Stomach (tissue), 4 donors: ENCODE results near the gene HDHD2.

Source experiments
- POLR2A ChIP-seq, 4 donors: fragments of 450-650 bp; IDR thresholded peaks; one replicate each; pipeline ENCODE4 v1.6.1; 2016; ENCODE audit warnings: antibody characterized with exemption in 4 of 4, control low read depth in 2 of 4, mild to moderate bottlenecking in 1 of 4, moderate library complexity in 1 of 4
- POLR2AphosphoS5 ChIP-seq, 3 donors: sonication (generic); formaldehyde crosslinking; IDR thresholded peaks; one replicate each; pipeline ENCODE4 v1.6.1; 2016; ENCODE audit warnings: antibody characterized with exemption in 3 of 3
- TF ChIP-seq, protein P1 (sequence below), 7 experiments: fragments of 450-650 bp in 4 of 7; fragments of 200-600 bp in 3 of 7; sonication (generic) in 3 of 7; IDR thresholded peaks; one replicate each; pipeline ENCODE4 v1.5.1; 2016 to 2019; ENCODE audit warnings: antibody characterized with exemption in 7 of 7, control low read depth in 2 of 7, mild to moderate bottlenecking in 1 of 7

- TF ChIP-seq, protein P1, sequence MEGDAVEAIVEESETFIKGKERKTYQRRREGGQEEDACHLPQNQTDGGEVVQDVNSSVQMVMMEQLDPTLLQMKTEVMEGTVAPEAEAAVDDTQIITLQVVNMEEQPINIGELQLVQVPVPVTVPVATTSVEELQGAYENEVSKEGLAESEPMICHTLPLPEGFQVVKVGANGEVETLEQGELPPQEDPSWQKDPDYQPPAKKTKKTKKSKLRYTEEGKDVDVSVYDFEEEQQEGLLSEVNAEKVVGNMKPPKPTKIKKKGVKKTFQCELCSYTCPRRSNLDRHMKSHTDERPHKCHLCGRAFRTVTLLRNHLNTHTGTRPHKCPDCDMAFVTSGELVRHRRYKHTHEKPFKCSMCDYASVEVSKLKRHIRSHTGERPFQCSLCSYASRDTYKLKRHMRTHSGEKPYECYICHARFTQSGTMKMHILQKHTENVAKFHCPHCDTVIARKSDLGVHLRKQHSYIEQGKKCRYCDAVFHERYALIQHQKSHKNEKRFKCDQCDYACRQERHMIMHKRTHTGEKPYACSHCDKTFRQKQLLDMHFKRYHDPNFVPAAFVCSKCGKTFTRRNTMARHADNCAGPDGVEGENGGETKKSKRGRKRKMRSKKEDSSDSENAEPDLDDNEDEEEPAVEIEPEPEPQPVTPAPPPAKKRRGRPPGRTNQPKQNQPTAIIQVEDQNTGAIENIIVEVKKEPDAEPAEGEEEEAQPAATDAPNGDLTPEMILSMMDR (IDR thresholded peaks at IDR 0.05): no peak
- no peak for TF ChIP-seq POLR2AphosphoS5 (IDR thresholded peaks at IDR 0.05)
- TF ChIP-seq POLR2A (IDR thresholded peaks at IDR 0.05): no peak
Measured at GRCh38 chr18:47081578-47081977, 68.7 kb downstream of the HDHD2 start.
